Osteoblast (primary cell): ENCODE results near the gene MAN2A2. TPM values are rescaled to one million over a fixed set of nuclear protein-coding genes. Genes with fewer than 3 reads are reported as not detected.
"Not testable (repeated sequence)": the region's sequence is repeated elsewhere in the genome, so short reads cannot be mapped to it uniquely, and the experiment has no call there.

Experiments used
- DNase-seq: peaks from one replicate; pipeline ENCODE4 v3.0.0; 2011; ENCODE audit warnings: low spot score, mixed read lengths; ENCODE audit not compliant: insufficient read length; ENCODE audit errors: missing footprints
- H2AFZ ChIP-seq: 2 replicates; pipeline ENCODE4 v1.6.0; 2011; ENCODE audit warnings: mild to moderate bottlenecking, low read length
- H3K27ac ChIP-seq: 2 replicates; pipeline ENCODE4 v1.5.1; 2011; ENCODE audit warnings: mild to moderate bottlenecking, low read depth, low read length, moderate library complexity
- H3K27me3 ChIP-seq: 2 replicates; pipeline ENCODE4 v1.6.0; 2012; ENCODE audit warnings: mild to moderate bottlenecking, control low read depth, inconsistent platforms, low read length, moderate library complexity; ENCODE audit not compliant: insufficient read depth
- H3K36me3 ChIP-seq: 2 replicates; pipeline ENCODE4 v1.5.1; 2011; ENCODE audit warnings: mild to moderate bottlenecking, low read length, control low read depth, moderate library complexity; ENCODE audit not compliant: insufficient read depth
- H3K4me1 ChIP-seq: 2 replicates; pipeline ENCODE4 v1.5.1; 2011; ENCODE audit warnings: mild to moderate bottlenecking, low read length, control low read depth, moderate library complexity; ENCODE audit not compliant: insufficient read depth
- H3K4me2 ChIP-seq: 2 replicates; pipeline ENCODE4 v1.6.0; 2011; ENCODE audit warnings: mild to moderate bottlenecking, low read length; ENCODE audit not compliant: insufficient read depth
- H3K4me3 ChIP-seq: fragments of 200-600 bp; sonication (generic); 3 replicates; pipeline ENCODE4 v1.5.1; 2012; ENCODE audit warnings: mild to moderate bottlenecking, low read length, inconsistent platforms; ENCODE audit not compliant: insufficient read depth
- H3K79me2 ChIP-seq: 2 replicates; pipeline ENCODE4 v1.6.0; 2012; ENCODE audit warnings: mild to moderate bottlenecking, low read length, control low read depth, inconsistent platforms; ENCODE audit not compliant: insufficient read depth
- H3K9me3 ChIP-seq: 2 replicates; pipeline ENCODE4 v1.5.1; 2011; ENCODE audit warnings: low read depth, low read length, control low read depth
- H4K20me1 ChIP-seq: 2 replicates; pipeline ENCODE4 v1.6.0; 2012; ENCODE audit warnings: mild to moderate bottlenecking, low read length, control low read depth; ENCODE audit not compliant: insufficient read depth
- CTCF ChIP-seq: IDR thresholded peaks from 2 replicates; pipeline ENCODE4 v1.5.1; 2011; ENCODE audit warnings: mild to moderate bottlenecking, low read depth, low read length, moderate library complexity; ENCODE audit errors: extremely low read depth
- total RNA-seq: library from RNA; depleted of rRNA; stranded (reverse); fragments of >200 nt; gene quantifications from 2 replicates; pipeline ENCODE4 v1.2.3, GENCODE V29; 2012

MAN2A2 gene
- total RNA-seq, 1 donor: 15.2 TPM

DNA sequence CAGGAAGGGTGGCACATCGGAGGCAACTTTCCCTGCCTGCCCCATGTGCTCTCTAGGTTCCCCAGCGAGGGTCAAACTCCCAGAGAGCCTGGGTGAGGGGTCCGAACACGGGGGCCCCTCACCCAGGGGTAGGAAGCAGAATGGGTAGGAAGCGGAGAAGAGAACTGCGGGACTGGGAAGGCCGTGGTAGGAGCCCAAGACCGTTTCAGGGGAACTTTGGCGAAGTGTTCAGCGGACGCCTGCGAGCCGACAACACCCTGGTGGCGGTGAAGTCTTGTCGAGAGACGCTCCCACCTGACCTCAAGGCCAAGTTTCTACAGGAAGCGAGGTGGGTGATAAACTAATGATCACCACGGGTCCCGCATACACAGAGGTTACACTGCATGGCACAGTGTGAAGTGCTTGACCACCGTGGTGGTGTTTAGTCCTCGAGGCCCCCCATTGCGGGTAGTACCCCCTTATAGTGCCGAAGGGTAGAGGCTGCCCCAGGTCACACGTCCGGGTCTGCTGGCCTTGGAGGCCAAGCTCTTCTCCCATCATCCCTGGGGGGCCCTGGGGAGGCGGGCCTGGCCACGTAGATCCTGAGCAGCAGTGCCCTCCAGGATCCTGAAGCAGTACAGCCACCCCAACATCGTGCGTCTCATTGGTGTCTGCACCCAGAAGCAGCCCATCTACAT is 10.5 kb upstream of the MAN2A2 start:
- no peaks in the 10 kb centered on the region for H3K9me3 ChIP-seq
- H2AFZ ChIP-seq: no peak overlapping the region
- peaks cover 50% of the 10 kb centered on the region for H3K36me3 ChIP-seq
- no peaks in the 10 kb centered on the region for H3K79me2 ChIP-seq
- H3K4me2 ChIP-seq: no peak overlapping the region
- H3K4me3 ChIP-seq: no peak overlapping the region
- TF ChIP-seq CTCF: no peak
- H4K20me1 ChIP-seq: no peaks in the 10 kb centered on the region
- H3K4me1 ChIP-seq: no peaks in the 10 kb centered on the region
- no peaks in the 10 kb centered on the region for H3K27me3 ChIP-seq
- DNase-seq: no peak
- H3K27ac ChIP-seq: no peak overlapping the region

- H3K4me3 ChIP-seq: no peak overlapping the region
- no peak overlapping the region for H3K4me2 ChIP-seq
- H4K20me1 ChIP-seq: no peaks in the 10 kb centered on the region
- H3K36me3 ChIP-seq: peaks cover 50% of the 10 kb centered on the region
- H3K4me1 ChIP-seq: no peaks in the 10 kb centered on the region
- no peak for TF ChIP-seq CTCF
- H3K27ac ChIP-seq: no peak overlapping the region
- H3K79me2 ChIP-seq: no peaks in the 10 kb centered on the region
- H2AFZ ChIP-seq: no peak overlapping the region
- no peaks in the 10 kb centered on the region for H3K9me3 ChIP-seq
- H3K27me3 ChIP-seq: no peaks in the 10 kb centered on the region
- no peak for DNase-seq
Measured at GRCh38 chr15:90893175-90894090, 9.7 kb upstream of the MAN2A2 start.

DNA sequence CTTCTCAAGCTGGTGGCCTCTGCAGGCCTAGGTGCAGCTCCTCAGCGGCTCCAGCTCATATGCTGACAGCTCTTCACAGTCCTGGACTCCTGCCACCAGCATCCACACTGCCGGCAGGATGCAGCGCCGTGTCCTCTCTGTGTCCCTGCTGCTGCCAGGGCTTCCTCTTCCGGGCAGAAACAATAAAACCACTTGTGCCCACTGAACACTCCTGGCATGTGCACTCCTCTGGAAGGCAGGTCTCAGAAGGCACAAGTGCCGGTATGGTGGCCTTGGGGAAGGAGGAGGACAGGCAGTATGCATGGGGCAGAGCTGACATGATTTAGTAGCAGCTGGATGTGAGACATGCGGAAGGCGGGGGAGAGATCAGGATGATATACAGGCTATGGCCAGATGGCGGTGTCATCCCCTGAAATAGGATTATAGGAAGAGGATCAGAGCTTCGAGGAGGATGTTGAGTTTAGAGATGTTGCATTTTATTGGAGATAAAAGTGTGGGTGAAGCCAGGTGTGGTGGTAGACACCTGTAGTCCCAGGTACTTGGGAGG is 7.5 kb upstream of the MAN2A2 start:
- peak; percentile 21 for TF ChIP-seq CTCF
- Histone ChIP-seq H4K20me1 (no peaks in the 10 kb centered on the region), H3K36me3 (peaks cover 41% of the 10 kb centered on the region), H3K4me2 (no peak overlapping the region), H3K9me3 (no peaks in the 10 kb centered on the region), H3K4me3 (no peak overlapping the region), H3K4me1 (no peaks in the 10 kb centered on the region), H2AFZ (no peak overlapping the region), H3K79me2 (no peaks in the 10 kb centered on the region), H3K27me3 (no peaks in the 10 kb centered on the region), H3K27ac (no peak overlapping the region)
- no peak for DNase-seq

GRCh38 chr15:90897131-90897655 is 5.9 kb upstream of the MAN2A2 start:
- H3K36me3 ChIP-seq: peaks cover 28% of the 10 kb centered on the region
- not testable (repeated sequence) for H3K4me2 ChIP-seq, H3K27me3 ChIP-seq, H2AFZ ChIP-seq, H4K20me1 ChIP-seq, H3K9me3 ChIP-seq, H3K4me3 ChIP-seq, H3K4me1 ChIP-seq, H3K79me2 ChIP-seq, H3K27ac ChIP-seq
- peak; percentile 19 for DNase-seq
